Epithelial cell of esophagus (primary cell): ENCODE data around the gene OSCP1.
"Not testable (repeated sequence)": the region's sequence is repeated elsewhere in the genome, so short reads cannot be mapped to it uniquely, and the experiment has no call there.

Experiments
- DNase-seq: peaks from one replicate; pipeline ENCODE4 v3.0.0; 2010; ENCODE audit warnings: low read depth
- H3K4me3 ChIP-seq: 2 replicates; pipeline ENCODE4 v1.5.1; 2011; ENCODE audit warnings: mild to moderate bottlenecking, low read length, control low read depth
- CTCF ChIP-seq: IDR thresholded peaks from 2 replicates; pipeline ENCODE4 v1.5.1; 2011; ENCODE audit warnings: low read depth, mild to moderate bottlenecking, low read length, control low read depth, inconsistent platforms; ENCODE audit not compliant: insufficient read depth; ENCODE audit errors: missing control alignments

The OSCP1 gene, protein sequence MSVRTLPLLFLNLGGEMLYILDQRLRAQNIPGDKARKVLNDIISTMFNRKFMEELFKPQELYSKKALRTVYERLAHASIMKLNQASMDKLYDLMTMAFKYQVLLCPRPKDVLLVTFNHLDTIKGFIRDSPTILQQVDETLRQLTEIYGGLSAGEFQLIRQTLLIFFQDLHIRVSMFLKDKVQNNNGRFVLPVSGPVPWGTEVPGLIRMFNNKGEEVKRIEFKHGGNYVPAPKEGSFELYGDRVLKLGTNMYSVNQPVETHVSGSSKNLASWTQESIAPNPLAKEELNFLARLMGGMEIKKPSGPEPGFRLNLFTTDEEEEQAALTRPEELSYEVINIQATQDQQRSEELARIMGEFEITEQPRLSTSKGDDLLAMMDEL

DNA sequence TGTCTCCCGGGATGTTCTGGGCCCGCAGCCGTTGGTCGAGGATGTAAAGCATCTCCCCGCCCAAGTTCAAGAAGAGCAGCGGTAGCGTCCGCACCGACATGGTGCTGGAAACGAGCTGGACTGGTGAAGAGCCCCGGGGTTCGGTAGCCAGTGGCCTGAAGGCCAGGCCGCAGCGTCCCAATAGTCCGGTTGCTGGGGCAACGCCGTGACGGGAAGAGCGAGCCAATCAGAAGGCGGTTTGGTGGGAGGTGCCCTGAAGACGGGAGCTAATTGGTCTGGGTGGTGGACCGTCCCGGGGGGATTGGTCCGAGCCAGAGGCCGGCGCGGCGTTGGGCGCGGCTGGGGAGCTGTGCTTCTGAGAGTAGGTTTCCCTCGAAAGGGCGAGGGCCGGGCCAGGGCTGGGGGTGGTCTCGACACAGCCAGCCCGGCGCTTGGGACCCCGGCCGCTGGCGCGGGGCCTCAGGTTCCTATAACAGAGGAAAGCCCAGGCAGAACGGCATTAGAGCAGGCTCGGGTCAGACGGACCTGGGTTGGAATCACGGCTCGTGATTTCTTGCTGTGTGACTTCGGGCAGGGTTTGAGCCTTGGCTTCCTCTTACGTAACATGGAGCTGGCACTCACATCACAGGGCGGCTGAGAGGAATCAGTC, at the start of gene OSCP1:
OSCP1 (minus strand) TSS at position 182 of the 649 bp plus-strand sequence; CDS start at position 100, 82 bp downstream.
- DNase-seq = peak; percentile 95
- TF ChIP-seq CTCF = no peak
- peak within 1 kb of the TSS; percentile 76 for H3K4me3 ChIP-seq

GRCh38 chr1:36497207-36497606, 47.0 kb upstream of the OSCP1 start:
- TF ChIP-seq CTCF = no peak
- no peak overlapping the region for H3K4me3 ChIP-seq
- DNase-seq = peak; percentile 34

DNA sequence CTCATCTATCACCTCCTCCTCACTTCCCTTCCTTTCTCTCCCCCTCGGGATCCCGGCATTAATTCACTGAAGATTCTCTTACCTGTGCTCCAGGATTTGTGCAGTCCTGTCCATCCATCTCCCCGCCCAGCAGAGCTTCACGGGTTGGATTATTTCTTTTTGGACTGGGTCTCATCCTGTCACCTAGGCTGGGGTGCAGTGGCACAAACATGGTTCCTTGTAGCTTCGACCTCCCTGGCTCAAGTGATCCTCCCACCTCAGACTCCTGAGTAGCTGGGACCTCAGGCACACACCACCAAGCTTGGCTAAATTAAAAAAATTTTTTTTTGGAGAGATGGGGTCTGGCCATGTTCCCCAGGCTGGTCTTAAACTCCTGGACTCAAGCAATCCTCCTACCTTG, 44.7 kb upstream of the OSCP1 start:
- no peak for TF ChIP-seq CTCF
- DNase-seq = no peak
- H3K4me3 ChIP-seq = no peak overlapping the region

GRCh38 chr1:36493524-36493923, 43.3 kb upstream of the OSCP1 start:
- no peak for TF ChIP-seq CTCF

DNA sequence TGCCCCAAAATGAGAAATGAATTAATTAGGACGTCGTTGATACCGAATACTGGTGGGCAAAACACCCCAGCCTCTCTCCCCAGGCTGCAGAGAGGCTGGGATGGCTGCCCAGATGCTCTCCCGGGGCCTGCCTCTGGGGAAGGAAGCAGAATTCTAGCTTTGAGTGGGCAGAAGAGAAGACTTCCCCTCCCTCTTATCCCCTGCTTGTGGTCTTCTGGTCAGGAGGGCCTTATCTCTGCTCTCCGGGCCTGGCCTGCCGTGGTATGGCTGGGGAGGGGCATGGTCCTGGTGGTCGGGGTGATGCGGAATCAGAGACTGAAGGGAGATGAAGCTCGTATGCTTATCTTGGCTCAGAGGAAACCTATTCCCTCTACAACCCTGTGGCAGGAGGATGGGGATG, 42.2 kb upstream of the OSCP1 start:
- no peak for DNase-seq
- no peak for TF ChIP-seq CTCF
- no peak overlapping the region for H3K4me3 ChIP-seq

More at GRCh38 chr1:36493524-36493923, 43.3 kb upstream of the OSCP1 start:
- H3K4me3 ChIP-seq = no peak overlapping the region
- no peak for DNase-seq

DNA sequence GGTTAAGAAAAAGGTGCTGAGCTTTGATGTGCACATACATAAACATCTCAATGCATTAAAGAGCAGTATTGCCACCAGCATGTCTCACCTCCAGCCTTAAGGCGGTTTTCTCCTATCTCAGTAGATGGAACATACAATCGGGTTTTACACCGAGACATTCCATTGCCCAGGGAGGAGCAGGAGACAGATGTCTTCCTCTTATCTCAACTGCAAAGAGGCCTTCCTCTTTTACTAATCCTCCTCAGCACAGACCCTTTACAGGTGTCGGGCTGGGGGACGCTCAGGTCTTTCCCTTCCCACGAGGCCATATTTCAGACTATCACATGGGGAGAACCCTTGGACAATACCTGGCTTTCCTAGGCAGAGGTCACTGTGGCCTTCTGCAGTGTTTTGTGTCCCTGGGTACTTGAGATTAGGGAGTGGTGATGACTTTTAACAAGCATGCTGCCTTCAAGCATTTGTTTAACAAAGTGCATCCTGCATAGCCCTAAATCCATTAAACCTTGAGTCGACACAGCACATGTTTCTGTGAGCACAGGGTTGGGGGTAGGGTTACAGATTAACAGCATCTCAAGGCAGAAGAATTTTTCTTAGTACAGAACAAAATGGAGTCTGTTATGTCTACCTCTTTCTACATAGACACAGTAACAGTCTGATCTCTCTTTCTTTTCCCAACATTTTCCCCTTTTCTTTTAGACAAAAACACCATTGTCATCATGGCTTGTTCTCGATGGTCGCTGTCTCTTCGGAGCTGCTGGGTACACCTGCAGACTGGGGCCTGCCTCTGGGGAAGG, 39.2 kb upstream of the OSCP1 start:
- not testable (repeated sequence) for DNase-seq, H3K4me3 ChIP-seq

- no peak overlapping the region for H3K4me3 ChIP-seq
These were observed 37.7 kb upstream of the OSCP1 start for GRCh38 chr1:36487906-36488305.

DNA sequence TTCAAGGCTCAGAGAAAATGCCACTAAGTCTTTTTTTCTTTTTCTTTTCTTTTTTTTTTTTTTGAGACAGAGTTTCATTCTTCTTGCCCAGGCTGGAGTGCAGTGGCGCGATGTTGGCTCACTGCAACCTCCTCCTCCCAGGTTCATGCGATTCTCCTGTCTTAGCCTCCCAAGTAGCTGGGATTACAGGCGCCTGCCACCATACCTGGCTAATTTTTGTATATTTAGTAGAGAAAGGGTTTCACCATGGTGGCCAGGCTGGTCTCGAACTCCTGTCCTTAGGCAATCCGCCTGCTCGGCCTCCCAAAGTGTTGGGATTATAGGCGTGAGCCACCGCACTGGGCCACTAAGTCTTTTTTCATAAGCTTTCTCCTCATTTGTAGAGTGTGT, 37.1 kb upstream of the OSCP1 start:
- not testable (repeated sequence) for H3K4me3 ChIP-seq, DNase-seq

More at GRCh38 chr1:36487906-36488305, 37.7 kb upstream of the OSCP1 start:
- DNase-seq = no peak
- TF ChIP-seq CTCF = no peak
